ENCODE measurements around the gene CCL8.

DNA sequence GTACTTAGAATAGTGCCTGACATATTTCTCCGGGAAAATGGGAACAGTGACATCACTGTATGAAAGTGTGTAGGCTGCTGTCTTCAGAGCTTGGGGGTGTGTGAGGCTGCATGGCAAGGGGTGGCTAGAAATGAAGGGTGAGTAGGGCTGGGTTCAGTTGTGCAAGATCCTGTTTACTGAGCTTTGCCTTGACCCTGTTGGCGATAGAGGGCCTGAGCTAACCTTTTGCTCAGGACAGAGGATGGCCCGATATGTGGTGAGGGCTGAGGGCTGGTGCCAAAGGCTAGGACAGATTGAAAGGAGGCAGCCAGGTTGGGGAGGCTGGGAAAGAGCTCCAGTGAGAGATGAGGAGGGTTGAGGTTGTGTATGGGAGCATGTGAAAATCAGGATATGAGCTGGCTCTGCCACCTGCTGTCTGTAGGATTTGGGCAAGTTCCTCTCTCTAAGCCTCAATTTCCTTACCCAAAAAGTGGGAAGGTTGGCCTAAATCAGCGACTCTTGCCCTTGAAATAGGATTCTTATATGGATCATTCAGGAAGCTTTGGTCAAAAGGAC is 49.8 kb downstream of the CCL8 start:
- no peak for TF ChIP-seq EZH2 (IDR thresholded peaks at IDR 0.05; ENCODE audit: borderline replicate concordance, low read depth, low read length, severe bottlenecking)
- TF ChIP-seq, protein P1, sequence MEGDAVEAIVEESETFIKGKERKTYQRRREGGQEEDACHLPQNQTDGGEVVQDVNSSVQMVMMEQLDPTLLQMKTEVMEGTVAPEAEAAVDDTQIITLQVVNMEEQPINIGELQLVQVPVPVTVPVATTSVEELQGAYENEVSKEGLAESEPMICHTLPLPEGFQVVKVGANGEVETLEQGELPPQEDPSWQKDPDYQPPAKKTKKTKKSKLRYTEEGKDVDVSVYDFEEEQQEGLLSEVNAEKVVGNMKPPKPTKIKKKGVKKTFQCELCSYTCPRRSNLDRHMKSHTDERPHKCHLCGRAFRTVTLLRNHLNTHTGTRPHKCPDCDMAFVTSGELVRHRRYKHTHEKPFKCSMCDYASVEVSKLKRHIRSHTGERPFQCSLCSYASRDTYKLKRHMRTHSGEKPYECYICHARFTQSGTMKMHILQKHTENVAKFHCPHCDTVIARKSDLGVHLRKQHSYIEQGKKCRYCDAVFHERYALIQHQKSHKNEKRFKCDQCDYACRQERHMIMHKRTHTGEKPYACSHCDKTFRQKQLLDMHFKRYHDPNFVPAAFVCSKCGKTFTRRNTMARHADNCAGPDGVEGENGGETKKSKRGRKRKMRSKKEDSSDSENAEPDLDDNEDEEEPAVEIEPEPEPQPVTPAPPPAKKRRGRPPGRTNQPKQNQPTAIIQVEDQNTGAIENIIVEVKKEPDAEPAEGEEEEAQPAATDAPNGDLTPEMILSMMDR (IDR thresholded peaks at IDR 0.05; ENCODE audit: borderline replicate concordance, extremely low read depth, low read length, poor library complexity, severe bottlenecking), result no peak

Data from DND-41 (cell line).